ENCODE data around the gene SBF2. TPM values are rescaled to one million over a fixed set of nuclear protein-coding genes. Genes with fewer than 3 reads are reported as not detected.

Gene SBF2
- total and polyA plus RNA-seq, 10 donors: 3.6 to 70.9 (median 57.1) TPM

DNA sequence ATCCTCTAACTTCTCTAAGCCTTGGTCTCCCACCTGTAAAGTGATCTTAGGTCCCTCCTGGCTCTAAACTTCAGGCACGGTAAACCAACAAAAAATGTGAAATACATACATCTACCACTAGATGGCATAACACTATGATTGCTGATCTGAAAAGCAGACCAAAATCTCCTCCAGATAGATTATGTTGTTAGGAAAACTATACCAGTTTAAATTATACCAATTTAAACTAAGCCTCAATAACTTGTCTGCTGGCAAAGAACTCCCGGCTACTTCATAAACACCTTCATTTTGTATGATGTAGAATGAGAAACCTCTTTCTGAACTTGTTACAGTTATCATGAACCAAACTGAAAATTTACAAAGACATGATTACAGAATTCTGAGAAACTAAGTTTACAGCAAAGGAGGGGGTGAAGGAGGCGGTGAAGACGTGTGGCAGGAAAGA, 85.9 kb downstream of the SBF2 start:
- Histone ChIP-seq H3K36me3 (no peaks in the 10 kb centered on the region), H3K27me3 (replicated peaks in 1 of 7) (no peaks in the 10 kb centered on the region), H3K4me3 (no peak overlapping the region), H3K27ac (no peak overlapping the region), H3K9me3 (peaks cover 4 to 20% (median 17%) of the 10 kb centered on the region in 8 donors), H3K4me1 (peaks cover 0 to 7% (median 0%) of the 10 kb centered on the region in 6 donors)
- intact Hi-C loops (cut with DNase I; ENCODE audit: low total_unique reads): loop anchor here (5.0 kb wide), 1 partner anchor 99 kb away; the partner anchor contains the start of gene ADM
- TF ChIP-seq, protein P1, sequence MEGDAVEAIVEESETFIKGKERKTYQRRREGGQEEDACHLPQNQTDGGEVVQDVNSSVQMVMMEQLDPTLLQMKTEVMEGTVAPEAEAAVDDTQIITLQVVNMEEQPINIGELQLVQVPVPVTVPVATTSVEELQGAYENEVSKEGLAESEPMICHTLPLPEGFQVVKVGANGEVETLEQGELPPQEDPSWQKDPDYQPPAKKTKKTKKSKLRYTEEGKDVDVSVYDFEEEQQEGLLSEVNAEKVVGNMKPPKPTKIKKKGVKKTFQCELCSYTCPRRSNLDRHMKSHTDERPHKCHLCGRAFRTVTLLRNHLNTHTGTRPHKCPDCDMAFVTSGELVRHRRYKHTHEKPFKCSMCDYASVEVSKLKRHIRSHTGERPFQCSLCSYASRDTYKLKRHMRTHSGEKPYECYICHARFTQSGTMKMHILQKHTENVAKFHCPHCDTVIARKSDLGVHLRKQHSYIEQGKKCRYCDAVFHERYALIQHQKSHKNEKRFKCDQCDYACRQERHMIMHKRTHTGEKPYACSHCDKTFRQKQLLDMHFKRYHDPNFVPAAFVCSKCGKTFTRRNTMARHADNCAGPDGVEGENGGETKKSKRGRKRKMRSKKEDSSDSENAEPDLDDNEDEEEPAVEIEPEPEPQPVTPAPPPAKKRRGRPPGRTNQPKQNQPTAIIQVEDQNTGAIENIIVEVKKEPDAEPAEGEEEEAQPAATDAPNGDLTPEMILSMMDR (IDR thresholded peaks at IDR 0.05 in 8 of 11, conservative IDR thresholded peaks at IDR 0.05 in 3 of 11): peak; percentile 23 to 83 (median 65)
- no peak for TF ChIP-seq POLR2A (IDR thresholded peaks at IDR 0.05)
- DNase-seq: no peak
- 18 to 23% (median 22%) methylated on average over 4 of the region's 4 CpGs for WGBS, 5 donors

DNA sequence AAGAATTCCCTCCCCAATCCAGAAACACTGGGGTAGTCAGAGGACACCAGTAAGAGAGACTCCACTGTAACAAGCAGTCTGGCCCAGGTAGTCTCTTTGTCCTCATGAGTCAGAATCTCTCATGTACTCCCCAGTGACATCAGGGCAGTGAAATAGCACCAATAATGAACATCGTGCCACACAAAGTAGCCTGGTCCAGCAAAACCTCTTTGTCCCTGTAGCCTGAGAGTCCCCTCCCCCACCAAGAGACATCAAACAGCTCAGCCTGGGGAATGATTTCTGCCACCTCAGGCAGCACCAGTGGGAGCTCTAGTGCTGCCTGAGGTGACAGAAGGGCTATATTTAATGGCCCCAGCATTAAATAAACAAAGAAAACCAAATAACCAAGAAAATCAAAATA, 88.1 kb downstream of the SBF2 start:
- H3K27me3 ChIP-seq (replicated peaks in 1 of 7): no peaks in the 10 kb centered on the region
- intact Hi-C loops (cut with DNase I; ENCODE audit: low total_unique reads): loop anchor here (5.0 kb wide), 1 partner anchor 101 kb away; the partner anchor contains the start of gene ADM
- H3K36me3 ChIP-seq: no peaks in the 10 kb centered on the region
- DNase-seq: no peak
- H3K4me3 ChIP-seq: no peak overlapping the region
- TF ChIP-seq POLR2AphosphoS5 (IDR thresholded peaks at IDR 0.05) (no peak), POLR2A (IDR thresholded peaks at IDR 0.05) (no peak)
- TF ChIP-seq, protein P1 (IDR thresholded peaks at IDR 0.05 in 8 of 11, conservative IDR thresholded peaks at IDR 0.05 in 3 of 11): no peak
- H3K27ac ChIP-seq: no peak overlapping the region
- peaks cover 0 to 7% (median 0%) of the 10 kb centered on the region in 6 donors for H3K4me1 ChIP-seq
- H3K9me3 ChIP-seq: peaks cover 4 to 29% (median 22%) of the 10 kb centered on the region in 8 donors
- WGBS, 5 donors: 74 to 100% (median 89%) methylated on average over 1 of the region's 1 CpG

DNA sequence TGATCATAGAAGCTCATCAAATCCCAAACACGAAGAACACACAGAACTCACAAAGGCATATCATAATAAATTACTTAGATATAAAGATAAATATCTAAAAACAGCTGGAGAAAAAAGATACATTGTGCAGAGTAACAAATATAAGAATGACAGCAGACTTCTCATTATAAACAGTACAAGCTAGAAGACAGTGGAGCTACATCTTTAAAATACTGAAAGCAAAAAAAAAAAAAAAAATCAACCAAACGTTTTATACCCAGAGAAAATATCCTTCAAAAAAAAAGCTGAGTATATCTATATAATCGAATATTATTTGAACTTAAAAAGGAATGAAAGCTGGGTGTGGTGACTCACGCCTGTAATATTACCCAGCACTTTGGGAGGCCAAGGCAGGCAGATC, 90.0 kb downstream of the SBF2 start:
- 83 to 99% (median 87%) methylated on average over 4 of the region's 4 CpGs for WGBS, 5 donors
- no peak overlapping the region for H3K4me3 ChIP-seq
- H3K27me3 ChIP-seq (replicated peaks in 1 of 7): no peaks in the 10 kb centered on the region
- intact Hi-C loops (cut with DNase I; ENCODE audit: low total_unique reads): no loop called here
- no peak for DNase-seq
- H3K4me1 ChIP-seq: peaks cover 0 to 7% (median 0%) of the 10 kb centered on the region in 6 donors
- no peak for TF ChIP-seq POLR2A (IDR thresholded peaks at IDR 0.05)
- no peak for TF ChIP-seq POLR2AphosphoS5 (IDR thresholded peaks at IDR 0.05)
- TF ChIP-seq, protein P1 (IDR thresholded peaks at IDR 0.05 in 8 of 11, conservative IDR thresholded peaks at IDR 0.05 in 3 of 11): no peak
- H3K36me3 ChIP-seq: no peaks in the 10 kb centered on the region
- peaks cover 4 to 29% (median 22%) of the 10 kb centered on the region in 8 donors for H3K9me3 ChIP-seq
- H3K27ac ChIP-seq: no peak overlapping the region

DNA sequence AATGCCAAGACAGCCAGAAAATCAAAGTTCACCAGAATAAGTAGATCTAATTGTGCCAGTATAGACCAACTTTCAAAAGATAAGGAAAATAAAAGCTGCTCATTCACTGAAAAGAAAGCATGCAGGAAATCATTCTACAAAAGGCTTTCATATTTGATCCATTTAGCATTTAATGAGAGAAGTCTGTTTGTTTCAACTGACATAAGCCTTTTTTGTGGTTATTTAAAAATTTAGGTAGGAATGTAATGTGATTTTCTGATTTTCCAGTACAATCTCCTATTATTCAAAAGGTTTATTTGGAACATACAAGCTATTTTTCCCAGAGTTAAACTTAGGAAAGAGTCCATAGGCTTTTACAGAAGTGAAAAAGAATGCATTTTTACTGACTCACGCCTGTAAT, 92.7 kb downstream of the SBF2 start:
- intact Hi-C loops (cut with DNase I; ENCODE audit: low total_unique reads): no loop called here
- no peaks in the 10 kb centered on the region for H3K4me1 ChIP-seq

More for the DNA sequence above, 92.7 kb downstream of the SBF2 start:
- no peak overlapping the region for H3K27ac ChIP-seq
- H3K4me3 ChIP-seq: no peak overlapping the region
- DNase-seq: no peak
- H3K36me3 ChIP-seq: no peaks in the 10 kb centered on the region
- 64 to 97% (median 86%) methylated on average over 1 of the region's 1 CpG for WGBS, 5 donors
- peaks cover 4 to 29% (median 22%) of the 10 kb centered on the region in 8 donors for H3K9me3 ChIP-seq
- TF ChIP-seq POLR2AphosphoS5 (IDR thresholded peaks at IDR 0.05) (no peak), POLR2A (IDR thresholded peaks at IDR 0.05) (no peak)
- TF ChIP-seq, protein P1 (IDR thresholded peaks at IDR 0.05 in 8 of 11, conservative IDR thresholded peaks at IDR 0.05 in 3 of 11): no peak
- no peaks in the 10 kb centered on the region for H3K27me3 ChIP-seq (replicated peaks in 1 of 7)

All from spleen (tissue), 11 donors.